ENCODE results near the gene MRM3.
"Not testable (repeated sequence)": the region's sequence is repeated elsewhere in the genome, so short reads cannot be mapped to it uniquely, and the experiment has no call there.

The MRM3 gene

GRCh38 chr17:800446-801242, 18.5 kb downstream of the MRM3 start:
- TF ChIP-seq CTCF (IDR thresholded peaks at IDR 0.05; ENCODE audit: control extremely low read depth, extremely low read depth, low read depth, missing control alignments), result no peak
- no peak for DNase-seq (ENCODE audit: extremely low spot score)
- CTCF ChIA-PET, result interaction anchor here (1.1 kb wide), 1 partner anchor 196 kb away, joined by 4 read pairs; the partner anchor contains the start of gene TIMM22
- POLR2A ChIA-PET, result no interaction called here

GRCh38 chr17:801660-802059, 19.5 kb downstream of the MRM3 start:
- DNase-seq (ENCODE audit: extremely low spot score), result no peak
- CTCF ChIA-PET, result no interaction called here
- TF ChIP-seq CTCF (IDR thresholded peaks at IDR 0.05; ENCODE audit: control extremely low read depth, extremely low read depth, low read depth, missing control alignments), result no peak
- POLR2A ChIA-PET, result no interaction called here

GRCh38 chr17:802481-802880, 20.3 kb downstream of the MRM3 start:
- ChIA-PET POLR2A (no interaction called here), CTCF (no interaction called here)
- DNase-seq (ENCODE audit: extremely low spot score), result no peak
- no peak for TF ChIP-seq CTCF (IDR thresholded peaks at IDR 0.05; ENCODE audit: control extremely low read depth, extremely low read depth, low read depth, missing control alignments)

GRCh38 chr17:802901-803881, 21.0 kb downstream of the MRM3 start:
- CTCF ChIA-PET, result interaction anchor here (1.5 kb wide), 1 partner anchor 177 kb away, joined by 3 read pairs; no protein-coding TSS in a partner anchor
- DNase-seq (ENCODE audit: extremely low spot score), result no peak
- TF ChIP-seq CTCF (IDR thresholded peaks at IDR 0.05; ENCODE audit: control extremely low read depth, extremely low read depth, low read depth, missing control alignments), result no peak
- POLR2A ChIA-PET, result no interaction called here

GRCh38 chr17:804541-805435, 22.6 kb downstream of the MRM3 start:
- TF ChIP-seq CTCF (IDR thresholded peaks at IDR 0.05; ENCODE audit: control extremely low read depth, extremely low read depth, low read depth, missing control alignments), result no peak
- ChIA-PET POLR2A (no interaction called here), CTCF (interaction anchor here (1.5 kb wide), 1 partner anchor 176 kb away, joined by 3 read pairs; no protein-coding TSS in a partner anchor)
- DNase-seq (ENCODE audit: extremely low spot score), result no peak

GRCh38 chr17:805886-806285, 23.7 kb downstream of the MRM3 start:
- DNase-seq (ENCODE audit: extremely low spot score); POLR2A ChIA-PET; CTCF ChIA-PET: not testable (repeated sequence)
